Spleen (tissue), 7 donors: ENCODE data around the gene FKBP1C.

Source experiments
- POLR2A ChIP-seq, 3 donors: fragments of 450-650 bp; IDR thresholded peaks; one replicate each; pipeline ENCODE4 v1.5.1; 2017; ENCODE audit warnings: antibody characterized with exemption in 3 of 3, mild to moderate bottlenecking in 1 of 3
- TF ChIP-seq, protein P1 (sequence below), 11 experiments: fragments of 200-600 bp in 7 of 11; fragments of 450-650 bp in 4 of 11; sonication (generic) in 4 of 11; IDR thresholded peaks in 8 of 11; conservative IDR thresholded peaks in 3 of 11; 1 replicate in 7 of 11; 2 replicates in 4 of 11; pipeline versions ENCODE4 v1.4.0 to v1.8.0; 2016 to 2021; ENCODE audit warnings: antibody characterized with exemption in 11 of 11, inconsistent platforms in 4 of 11, mild to moderate bottlenecking in 1 of 11
- donor health status: DM: no; HTN: no; CAD: no; lungs with moderate emphysema.
- donor health status: DM: no; HTN: no; CAD: no.
- donor health status: DM: no; HTN: no; CAD: no.

DNA sequence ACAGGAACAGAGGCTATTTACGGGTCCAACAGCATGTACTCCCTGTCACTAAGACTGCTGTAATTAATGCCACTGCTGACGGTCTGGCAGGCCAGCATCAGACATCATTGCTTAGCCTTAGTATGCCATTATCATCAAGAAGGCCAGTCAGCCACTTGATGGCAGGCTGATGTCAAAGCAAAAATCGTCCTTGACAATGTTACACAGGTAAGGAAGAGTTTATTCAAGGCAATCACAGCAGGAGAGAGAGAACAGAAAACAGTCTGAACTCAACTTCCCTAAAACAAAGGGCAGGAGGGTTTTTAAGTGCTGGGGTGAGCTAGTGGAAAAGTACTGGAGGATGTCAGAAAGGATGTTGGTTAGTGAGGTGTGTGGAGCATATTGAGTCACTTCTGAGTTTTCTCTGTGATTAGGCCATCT lies 25.1 kb downstream of the FKBP1C start:
- TF ChIP-seq, protein P1, sequence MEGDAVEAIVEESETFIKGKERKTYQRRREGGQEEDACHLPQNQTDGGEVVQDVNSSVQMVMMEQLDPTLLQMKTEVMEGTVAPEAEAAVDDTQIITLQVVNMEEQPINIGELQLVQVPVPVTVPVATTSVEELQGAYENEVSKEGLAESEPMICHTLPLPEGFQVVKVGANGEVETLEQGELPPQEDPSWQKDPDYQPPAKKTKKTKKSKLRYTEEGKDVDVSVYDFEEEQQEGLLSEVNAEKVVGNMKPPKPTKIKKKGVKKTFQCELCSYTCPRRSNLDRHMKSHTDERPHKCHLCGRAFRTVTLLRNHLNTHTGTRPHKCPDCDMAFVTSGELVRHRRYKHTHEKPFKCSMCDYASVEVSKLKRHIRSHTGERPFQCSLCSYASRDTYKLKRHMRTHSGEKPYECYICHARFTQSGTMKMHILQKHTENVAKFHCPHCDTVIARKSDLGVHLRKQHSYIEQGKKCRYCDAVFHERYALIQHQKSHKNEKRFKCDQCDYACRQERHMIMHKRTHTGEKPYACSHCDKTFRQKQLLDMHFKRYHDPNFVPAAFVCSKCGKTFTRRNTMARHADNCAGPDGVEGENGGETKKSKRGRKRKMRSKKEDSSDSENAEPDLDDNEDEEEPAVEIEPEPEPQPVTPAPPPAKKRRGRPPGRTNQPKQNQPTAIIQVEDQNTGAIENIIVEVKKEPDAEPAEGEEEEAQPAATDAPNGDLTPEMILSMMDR (IDR thresholded peaks at IDR 0.05 in 8 of 11, conservative IDR thresholded peaks at IDR 0.05 in 3 of 11): no peak
- TF ChIP-seq POLR2A (IDR thresholded peaks at IDR 0.05): no peak
